ENCODE data around the gene UQCRQ. TPM values are rescaled to one million over a fixed set of nuclear protein-coding genes. Genes with fewer than 3 reads are reported as not detected.

Gene UQCRQ
- total and polyA plus RNA-seq, 9 of the 15 experiments (the other 6 are each of a cell fraction or from before 2014, with no cell fraction given), result 235 to 2,421 (median 883) TPM

- no peak overlapping the region for H3K27ac ChIP-seq (ENCODE audit: extremely low read depth, low read depth, low read length)
- H4K20me1 ChIP-seq (replicated peaks; ENCODE audit: control insufficient read depth, insufficient read depth, low read length), result no peaks in the 10 kb centered on the region
- POLR2A ChIA-PET, result interaction anchor here (0.7 to 1.3 kb wide), 4 partner anchors 32 to 1185 kb away, joined by 3 read pairs; no protein-coding TSS in a partner anchor
- no peak overlapping the region for H3K4me3 ChIP-seq
- ATAC-seq (no peak), DNase-seq (ENCODE audit: extremely low read depth in 1 of 4, low spot score in 3 of 4) (no peak), FAIRE-seq (no peak)
- no peaks in the 10 kb centered on the region for H3K9me3 ChIP-seq (replicated peaks; ENCODE audit: control insufficient read depth, insufficient read depth, low read depth, low read length)
- H3K9me1 ChIP-seq (ENCODE audit: control insufficient read depth, insufficient read depth, low read length), result no peaks in the 10 kb centered on the region
- CTCF ChIA-PET (ENCODE audit: low intra/inter-chr PET ratio), result no interaction called here
- in situ Hi-C loops (cut with MboI), result loop anchor here (5.0 kb wide), 1 partner anchor 68 kb away; no protein-coding TSS in a partner anchor
- H3K9ac ChIP-seq (ENCODE audit: insufficient read depth in 1 of 2, low read depth in 2 of 2, low read length in 2 of 2), result no peak overlapping the region; a peak in 1 of 4 replicates
- no peak overlapping the region for H3K4me2 ChIP-seq (ENCODE audit: insufficient read depth, low read length)
- intact Hi-C loops (cut with micrococcal nuclease), result no loop called here
- peaks cover 51% of the 10 kb centered on the region; the same call in 2 of the 3 replicates for H3K36me3 ChIP-seq (ENCODE audit: control insufficient read depth, insufficient read depth, low read length)
- no peak overlapping the region for H2AFZ ChIP-seq (ENCODE audit: low read depth, low read length)
- H3K79me2 ChIP-seq (ENCODE audit: control insufficient read depth, insufficient read depth, low read length), result peaks cover 21% of the 10 kb centered on the region
- WGBS (ENCODE audit: insufficient coverage, low coverage, missing lambda C conversion rate), result 96% methylated on average over 19 of the region's 71 CpGs
- TF ChIP-seq RBFOX2 (IDR thresholded peaks at IDR 0.05; ENCODE audit: low read depth, low read length) (peak; percentile 30), RERE (CRISPR knock-in tag; IDR thresholded peaks at IDR 0.05; ENCODE audit: borderline replicate concordance) (no peak)
- TF ChIP-seq, protein P1, sequence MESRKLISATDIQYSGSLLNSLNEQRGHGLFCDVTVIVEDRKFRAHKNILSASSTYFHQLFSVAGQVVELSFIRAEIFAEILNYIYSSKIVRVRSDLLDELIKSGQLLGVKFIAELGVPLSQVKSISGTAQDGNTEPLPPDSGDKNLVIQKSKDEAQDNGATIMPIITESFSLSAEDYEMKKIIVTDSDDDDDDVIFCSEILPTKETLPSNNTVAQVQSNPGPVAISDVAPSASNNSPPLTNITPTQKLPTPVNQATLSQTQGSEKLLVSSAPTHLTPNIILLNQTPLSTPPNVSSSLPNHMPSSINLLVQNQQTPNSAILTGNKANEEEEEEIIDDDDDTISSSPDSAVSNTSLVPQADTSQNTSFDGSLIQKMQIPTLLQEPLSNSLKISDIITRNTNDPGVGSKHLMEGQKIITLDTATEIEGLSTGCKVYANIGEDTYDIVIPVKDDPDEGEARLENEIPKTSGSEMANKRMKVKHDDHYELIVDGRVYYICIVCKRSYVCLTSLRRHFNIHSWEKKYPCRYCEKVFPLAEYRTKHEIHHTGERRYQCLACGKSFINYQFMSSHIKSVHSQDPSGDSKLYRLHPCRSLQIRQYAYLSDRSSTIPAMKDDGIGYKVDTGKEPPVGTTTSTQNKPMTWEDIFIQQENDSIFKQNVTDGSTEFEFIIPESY (CRISPR knock-in tag; IDR thresholded peaks at IDR 0.05), result peak; percentile 23; the same call in 1 of the 2 replicates
- no TSS peak for BruUV-seq (replicated peaks)
- no peaks in the 10 kb centered on the region for H3K27me3 ChIP-seq (ENCODE audit: control insufficient read depth in 2 of 2, insufficient read depth in 2 of 2, low read length in 2 of 2)
- H3K4me1 ChIP-seq (replicated peaks in 1 of 2; ENCODE audit: control insufficient read depth in 2 of 2, insufficient read depth in 2 of 2, low read length in 2 of 2), result peaks cover 12 to 29% of the 10 kb centered on the region in 2 experiments; a peak in 4 of 5 replicates
Observed at GRCh38 chr5:132825033-132825833, 41.2 kb upstream of the UQCRQ start.
